Fibroblast of skin of back (primary cell): ENCODE measurements around the gene TSSC4.

Experiments
- DNase-seq: peaks from one replicate; pipeline ENCODE4 v3.0.0-alpha.2; 2013

Gene TSSC4

DNA sequence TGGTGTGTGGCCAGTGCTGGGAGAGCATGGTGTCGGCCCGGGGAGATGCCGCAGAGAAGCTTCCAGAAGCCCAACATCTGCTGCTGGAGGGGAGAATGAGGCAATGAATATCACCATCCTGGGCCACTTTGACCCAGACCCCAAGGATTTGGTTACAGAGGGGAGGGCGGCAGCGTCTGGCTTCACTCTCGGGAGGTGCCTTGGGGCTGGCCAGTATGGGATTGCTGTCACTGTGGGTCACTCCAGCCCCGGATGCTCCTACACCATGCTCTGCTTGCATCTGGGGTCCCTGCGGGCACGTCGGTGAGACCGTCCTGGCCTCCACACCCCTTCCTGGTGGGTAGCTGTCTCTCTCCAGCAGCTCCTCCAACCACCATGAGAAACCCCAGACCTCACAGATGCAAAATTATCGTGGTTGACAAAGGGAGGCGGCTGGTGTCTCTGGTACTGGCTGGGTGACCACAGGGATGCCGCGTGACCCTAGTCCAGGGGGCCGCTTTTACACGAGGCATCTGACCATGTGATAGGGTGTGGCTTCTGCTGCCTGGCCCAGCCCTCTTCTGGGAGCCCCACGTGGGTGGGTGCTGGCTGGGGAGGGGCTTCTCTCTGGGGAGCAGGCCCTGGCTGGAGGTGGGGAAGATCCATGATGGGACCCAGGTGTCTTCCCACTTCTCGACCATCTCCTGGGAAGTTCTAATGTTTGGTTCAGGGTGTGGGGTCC lies 49.9 kb downstream of the TSSC4 start:
- DNase-seq = no peak

DNA sequence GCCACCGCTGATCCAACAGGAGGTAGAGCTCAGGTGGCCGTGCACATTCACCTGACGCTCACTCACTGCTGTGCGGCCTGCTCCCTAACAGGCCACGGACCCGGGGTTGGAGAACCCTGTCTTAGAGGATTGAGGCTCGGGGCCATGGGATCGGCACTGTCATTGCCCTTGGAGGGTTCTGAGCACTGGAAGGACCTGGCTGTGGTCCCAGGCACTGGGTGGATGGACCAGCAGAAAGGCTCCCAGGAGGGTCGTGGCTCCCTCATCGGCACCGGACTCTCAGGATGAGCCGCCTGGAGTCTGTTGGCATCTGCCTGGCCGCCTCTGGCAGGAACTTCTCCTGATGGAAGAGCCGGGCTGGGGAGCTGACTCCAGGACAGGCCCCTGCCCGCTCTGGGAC lies 50.8 kb downstream of the TSSC4 start:
- DNase-seq = no peak

DNA sequence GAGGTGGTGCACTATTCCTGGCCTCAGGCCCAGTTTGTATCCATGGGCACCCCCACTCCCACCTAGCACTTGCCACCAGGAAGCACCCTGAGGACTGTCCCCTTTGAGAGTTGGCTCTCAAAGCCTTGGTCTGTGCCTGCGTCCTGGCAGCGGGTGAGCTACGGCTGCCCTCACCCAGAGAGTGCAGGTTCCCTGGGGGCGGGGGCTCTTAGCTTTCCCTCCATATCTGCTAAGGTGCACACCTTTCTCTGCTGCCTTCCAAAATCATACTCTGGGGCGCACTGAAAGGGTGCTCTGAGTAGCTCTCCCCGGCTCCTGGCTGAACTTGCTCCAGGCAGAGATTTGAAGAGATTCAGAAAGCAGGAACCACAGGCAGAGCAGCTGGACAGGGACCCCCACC lies 51.4 kb downstream of the TSSC4 start:
- DNase-seq = no peak

DNA sequence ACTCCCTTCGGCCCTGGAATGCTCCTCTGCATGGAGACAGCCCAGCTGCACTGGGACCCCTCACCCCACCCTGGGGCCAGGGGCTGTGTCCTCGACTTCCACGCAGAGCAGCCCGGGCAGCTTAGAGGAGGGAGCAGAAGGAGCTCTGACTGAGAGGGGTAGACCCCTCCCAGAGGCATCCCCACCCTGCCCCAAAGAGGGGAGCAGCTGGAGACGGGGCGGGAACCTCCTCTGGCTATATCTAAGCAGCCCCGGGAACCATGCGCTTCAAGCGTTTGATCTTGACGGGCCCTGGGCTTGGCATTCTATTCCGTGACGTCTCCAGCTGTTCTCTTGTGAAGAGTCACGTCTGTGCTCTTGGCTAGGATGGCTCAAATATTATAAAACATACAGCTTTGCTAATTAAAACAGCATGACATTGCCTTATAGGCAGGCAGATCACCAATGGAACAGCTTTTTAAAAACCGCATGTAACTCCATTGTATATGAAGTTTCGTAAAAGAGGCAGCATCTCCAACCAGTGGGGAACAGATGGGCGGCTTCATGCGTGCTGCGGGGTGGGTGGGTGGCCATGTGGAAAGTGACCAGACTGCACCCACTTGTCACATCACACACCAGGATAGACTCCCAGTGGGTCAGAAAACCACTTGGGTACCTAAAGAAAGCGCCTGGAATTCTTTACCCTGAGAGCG lies 51.9 kb downstream of the TSSC4 start:
- DNase-seq = no peak

DNA sequence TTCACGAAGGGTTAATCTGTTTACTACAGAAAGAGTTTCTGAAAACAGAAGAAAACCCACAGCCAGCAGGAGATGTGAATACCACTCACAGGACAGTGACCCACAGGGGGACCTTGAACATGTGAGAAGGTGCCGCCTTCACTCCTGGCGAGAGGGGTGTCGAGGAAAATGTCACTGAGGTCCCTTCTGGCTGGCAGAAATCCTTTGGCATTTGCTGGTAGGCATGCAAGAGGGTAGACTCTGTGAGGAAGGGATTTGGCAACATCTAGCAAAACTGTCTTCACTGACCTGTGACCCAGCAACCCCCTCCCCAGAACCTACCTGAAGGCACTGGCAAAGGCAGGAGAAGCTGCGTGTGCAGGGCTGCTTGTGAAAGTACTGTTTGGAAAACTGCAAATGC lies 52.9 kb downstream of the TSSC4 start:
- no peak for DNase-seq
